Femur (tissue), 1 donor: ENCODE measurements around the gene STAG1.
"Not testable (repeated sequence)": the region's sequence is repeated elsewhere in the genome, so short reads cannot be mapped to it uniquely, and the experiment has no call there.

Experiments used
- DNase-seq: peaks from one replicate; pipeline ENCODE4 v3.0.0-alpha.2; 2017

STAG1 gene

GRCh38 chr3:136643380-136643779, 108.8 kb downstream of the STAG1 start:
- not testable (repeated sequence) for DNase-seq

GRCh38 chr3:136642711-136643110, 109.5 kb downstream of the STAG1 start:
- DNase-seq, result no peak

- no peak for DNase-seq
These were observed 113.1 kb downstream of the STAG1 start for GRCh38 chr3:136639069-136639468.

GRCh38 chr3:136637176-136637575, 115.0 kb downstream of the STAG1 start:
- DNase-seq, result no peak

GRCh38 chr3:136634821-136635220, 117.4 kb downstream of the STAG1 start:
- DNase-seq, result no peak

- DNase-seq, result no peak
These were observed 119.5 kb downstream of the STAG1 start for GRCh38 chr3:136632625-136633081.

- no peak for DNase-seq
These were observed 120.8 kb downstream of the STAG1 start for GRCh38 chr3:136631424-136631823.

GRCh38 chr3:136630915-136631314, 121.3 kb downstream of the STAG1 start:
- DNase-seq, result no peak

DNA sequence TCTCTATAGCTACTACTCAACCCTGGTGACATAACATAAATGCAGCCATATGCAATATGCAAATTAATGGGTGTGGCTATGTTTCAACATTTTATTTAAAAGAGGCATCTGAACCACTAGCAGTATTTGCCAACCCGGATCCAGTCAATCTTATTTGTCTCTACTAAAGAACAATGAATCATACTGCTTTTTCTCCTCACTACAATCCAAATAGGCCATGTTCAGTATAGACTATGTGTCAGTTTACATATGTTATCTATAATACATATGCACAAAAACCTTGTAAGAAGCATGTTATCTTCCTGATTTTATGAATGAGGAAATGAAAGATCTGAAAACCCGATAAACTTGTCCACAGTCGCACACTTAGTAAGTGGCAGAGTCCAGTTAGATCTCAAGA, 125.7 kb downstream of the STAG1 start:
- DNase-seq, result no peak

- DNase-seq, result no peak
These were observed 127.0 kb downstream of the STAG1 start for GRCh38 chr3:136624894-136625815.

DNA sequence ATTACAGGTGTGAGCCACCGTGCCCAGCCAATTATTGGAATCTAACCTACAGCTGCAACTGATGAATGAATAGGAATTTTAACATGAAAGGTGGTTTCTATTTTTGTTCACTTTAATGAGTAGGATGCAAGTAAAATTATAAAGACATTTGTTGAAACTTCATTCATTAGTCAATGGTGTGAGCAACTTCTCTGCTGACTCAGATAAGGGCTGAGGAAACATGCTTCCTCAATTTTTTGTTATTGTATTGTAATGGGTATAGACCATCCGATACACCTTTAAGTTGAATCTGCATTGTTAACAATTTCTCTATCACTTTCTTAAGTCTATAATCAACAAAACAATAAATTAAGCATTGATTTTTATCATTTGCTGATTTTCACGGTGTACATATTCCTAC, 127.8 kb downstream of the STAG1 start:
- DNase-seq, result no peak

- no peak for DNase-seq
These were observed 130.6 kb downstream of the STAG1 start for GRCh38 chr3:136621628-136622027.

DNA sequence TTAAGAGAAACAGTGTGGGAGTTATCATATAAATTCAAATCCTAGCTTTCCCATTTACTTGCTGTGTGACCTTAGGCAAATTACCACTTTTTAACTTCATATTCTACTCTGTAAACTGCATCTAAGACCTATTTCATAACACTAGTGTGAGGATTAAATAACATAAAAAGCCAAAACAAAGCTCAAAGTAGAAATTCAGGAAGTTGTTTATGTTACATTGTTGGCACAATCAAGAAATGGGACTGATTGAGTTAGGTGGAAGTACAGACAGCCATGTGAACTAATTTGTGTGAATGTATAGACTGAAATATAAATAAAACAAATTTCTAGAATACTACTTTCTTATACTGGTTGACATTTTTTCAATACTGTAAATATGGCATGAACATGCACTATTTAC, 131.7 kb downstream of the STAG1 start:
- DNase-seq, result no peak

DNA sequence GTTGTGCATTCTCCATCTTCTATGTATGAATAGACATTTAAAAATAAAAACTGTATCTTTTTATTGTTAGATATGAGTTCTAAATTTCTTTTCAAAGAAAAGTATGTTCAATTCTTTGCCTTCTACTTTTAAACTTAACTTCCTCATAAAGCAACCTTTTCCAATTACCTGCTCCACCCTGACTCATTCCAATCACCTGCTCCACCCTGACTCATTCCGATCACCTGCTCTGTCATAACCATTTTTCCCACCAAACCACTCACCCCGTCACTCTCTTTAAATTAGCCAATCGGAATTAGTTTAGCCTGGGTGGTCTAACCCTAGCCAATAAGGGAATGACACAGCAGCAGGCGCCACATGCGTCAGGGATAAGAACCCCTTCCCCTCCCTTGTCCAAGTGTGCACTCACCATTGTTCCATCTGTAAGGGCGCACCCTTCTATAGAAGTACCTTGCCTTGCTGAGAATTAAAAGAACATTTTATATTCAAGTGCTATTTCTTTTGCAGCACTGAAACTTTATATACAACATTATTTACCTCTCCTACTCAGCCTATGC, 134.1 kb downstream of the STAG1 start:
- DNase-seq, result not testable (repeated sequence)

GRCh38 chr3:136617198-136617597, 135.0 kb downstream of the STAG1 start:
- no peak for DNase-seq

DNA sequence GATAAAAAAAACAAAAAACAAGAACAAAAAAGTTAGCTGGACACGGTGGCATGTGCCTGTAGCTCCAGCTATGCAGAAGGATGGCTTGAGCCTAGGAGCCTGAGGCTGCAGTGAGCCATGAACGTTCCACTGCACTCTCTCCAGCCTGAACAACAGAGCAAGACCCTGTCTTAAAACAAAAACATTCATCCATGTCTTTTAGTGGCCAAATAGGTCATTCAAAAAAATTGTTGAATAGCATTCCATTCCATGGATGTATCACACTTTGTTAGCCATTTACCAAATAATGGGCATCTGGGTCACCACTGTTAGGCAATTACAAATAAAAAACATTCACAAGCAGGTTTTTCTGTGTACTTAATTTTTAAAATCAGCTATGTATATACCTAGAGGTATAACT, 139.7 kb downstream of the STAG1 start:
- no peak for DNase-seq

DNA sequence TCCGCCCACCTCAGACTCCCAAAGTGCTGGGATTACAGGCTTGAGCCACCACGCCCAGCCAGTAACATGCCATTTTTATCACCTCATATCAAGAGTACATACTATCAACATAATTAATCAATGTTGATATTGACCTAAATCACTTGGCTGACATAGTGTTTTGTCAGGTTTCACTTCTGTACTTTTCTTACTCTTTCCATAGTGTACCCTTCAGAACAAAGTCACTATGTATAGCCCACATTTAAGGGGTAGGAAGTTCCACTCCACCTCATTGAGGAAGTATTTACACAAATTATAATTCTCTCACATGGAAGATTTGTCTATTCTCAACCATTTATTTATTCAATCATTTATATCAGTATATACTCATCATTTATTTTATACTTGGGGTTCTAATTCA, 145.2 kb downstream of the STAG1 start:
- no peak for DNase-seq

DNA sequence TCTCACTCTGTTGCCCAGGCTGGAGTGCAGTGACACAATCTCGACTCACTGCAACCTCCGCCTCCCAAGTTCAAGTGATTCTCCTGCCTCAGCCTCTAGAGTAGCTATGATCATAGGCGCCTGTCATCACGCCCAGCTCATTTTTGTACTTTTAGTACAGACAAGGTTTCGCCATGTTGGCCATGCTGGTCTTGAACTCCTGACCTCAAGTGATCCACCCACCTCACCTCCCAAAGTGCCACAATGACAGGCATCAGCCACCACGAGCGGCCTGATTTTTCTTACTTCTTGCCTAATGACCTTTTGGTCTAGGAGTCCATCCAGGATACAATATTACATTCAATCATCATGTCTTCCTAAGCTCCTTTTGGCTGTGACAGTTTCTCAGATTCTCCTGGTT, 146.0 kb downstream of the STAG1 start:
- DNase-seq, result not testable (repeated sequence)

DNA sequence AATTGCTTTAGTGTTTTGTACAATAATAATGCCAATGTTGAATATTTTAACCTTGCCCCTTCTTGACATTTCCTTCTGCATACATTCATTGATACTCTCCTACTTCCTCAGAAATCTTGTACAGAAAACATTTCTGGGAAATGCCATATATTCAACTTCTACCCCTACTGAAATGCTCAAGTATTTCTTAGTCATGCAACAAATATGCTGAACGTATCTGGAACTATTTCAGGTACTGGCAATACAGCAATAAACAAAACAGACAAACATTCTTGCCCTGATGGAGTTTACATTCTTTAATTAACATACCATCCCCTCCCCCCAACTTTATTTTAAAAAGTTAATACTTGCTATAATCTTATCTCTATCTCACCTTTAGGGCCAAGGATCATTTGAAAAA, 147.2 kb downstream of the STAG1 start:
- no peak for DNase-seq

- DNase-seq, result no peak
These were observed 149.4 kb downstream of the STAG1 start for GRCh38 chr3:136602818-136603217.

DNA sequence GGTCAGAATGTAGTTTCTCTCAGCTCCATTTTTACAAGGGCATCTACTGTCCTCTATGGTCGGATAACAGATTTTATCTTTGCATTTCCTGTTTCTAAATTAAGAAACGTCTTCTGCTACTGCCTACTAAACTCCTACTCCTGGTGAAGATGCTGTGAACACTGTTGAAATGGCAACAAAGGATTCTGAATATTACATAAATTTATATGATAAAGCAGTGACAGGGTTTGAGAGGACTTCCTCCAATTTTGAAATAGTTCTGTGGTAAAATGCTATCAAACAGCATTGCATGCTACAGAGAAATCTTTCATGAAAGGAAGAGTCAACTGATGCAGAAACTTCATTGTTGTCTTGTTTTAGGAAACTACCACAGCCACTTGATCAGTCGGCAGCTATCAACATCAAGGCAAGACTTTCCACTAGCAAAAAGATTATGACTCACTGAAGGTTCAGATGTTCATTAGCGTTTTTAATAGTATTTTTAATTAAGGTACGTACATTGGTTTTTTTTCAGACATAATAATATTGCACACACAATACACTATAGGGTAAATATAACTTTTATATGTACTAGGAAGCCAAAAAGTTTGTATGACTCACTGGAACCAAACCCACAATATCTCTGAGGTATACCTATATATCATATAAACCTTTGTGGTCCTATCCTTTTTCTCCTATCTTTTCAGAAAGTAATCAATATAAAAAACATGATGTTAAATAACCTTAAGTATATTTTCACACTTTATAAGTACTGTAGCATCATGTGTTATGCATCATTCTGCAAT, 156.1 kb downstream of the STAG1 start:
- DNase-seq, result no peak

DNA sequence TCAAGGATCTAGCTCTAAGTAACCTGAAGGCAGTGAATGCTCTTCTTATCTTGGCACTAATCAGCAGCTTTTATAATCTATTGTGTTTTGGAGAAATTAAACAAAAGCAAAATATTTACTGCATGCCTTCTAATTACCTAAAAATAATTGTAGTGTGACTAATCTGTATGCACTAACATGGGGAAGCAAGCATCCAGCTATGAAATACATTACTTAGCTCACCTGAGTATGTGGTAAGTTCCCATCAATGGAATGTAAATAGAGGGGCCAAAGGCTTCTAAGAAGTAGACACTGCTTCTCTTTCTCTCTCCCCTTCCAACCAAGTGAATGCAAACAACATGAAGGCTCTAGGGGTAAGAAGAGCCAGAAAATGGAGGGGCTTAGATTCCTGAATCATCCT, 165.6 kb downstream of the STAG1 start:
- DNase-seq, result no peak

DNA sequence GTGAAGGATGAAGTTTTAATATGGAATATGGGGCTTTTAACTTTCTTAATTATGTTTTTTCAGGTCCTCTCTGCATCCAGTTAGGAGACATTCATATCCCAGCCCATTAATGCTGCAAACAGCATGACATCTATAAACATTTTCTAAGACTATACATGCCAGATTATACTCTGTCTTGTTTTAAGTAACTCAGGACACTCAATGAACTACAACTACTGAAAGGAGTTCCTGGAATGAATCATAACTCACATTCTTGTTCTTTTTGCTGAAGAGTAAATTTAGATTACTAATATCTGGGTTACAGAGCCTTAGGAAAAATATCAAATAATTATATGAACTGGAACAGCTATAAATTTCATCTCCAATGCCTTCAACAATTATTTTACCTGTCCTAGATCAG, 167.4 kb downstream of the STAG1 start:
- DNase-seq, result no peak

GRCh38 chr3:136583823-136584222, 168.4 kb downstream of the STAG1 start:
- DNase-seq, result no peak
